Osteoblast (primary cell): ENCODE data around the gene SOX8. TPM values are rescaled to one million over a fixed set of nuclear protein-coding genes. Genes with fewer than 3 reads are reported as not detected.
A peak's percentile ranks its signal among the peaks of the same experiment; 100 is the strongest.
"Not testable (repeated sequence)": the region's sequence is repeated elsewhere in the genome, so short reads cannot be mapped to it uniquely, and the experiment has no call there.

Experiments used
- DNase-seq: peaks from one replicate; pipeline ENCODE4 v3.0.0; 2011; ENCODE audit warnings: low spot score, mixed read lengths; ENCODE audit not compliant: insufficient read length; ENCODE audit errors: missing footprints
- H2AFZ ChIP-seq: 2 replicates; pipeline ENCODE4 v1.6.0; 2011; ENCODE audit warnings: mild to moderate bottlenecking, low read length
- H3K27ac ChIP-seq: 2 replicates; pipeline ENCODE4 v1.5.1; 2011; ENCODE audit warnings: mild to moderate bottlenecking, low read depth, low read length, moderate library complexity
- H3K27me3 ChIP-seq: 2 replicates; pipeline ENCODE4 v1.6.0; 2012; ENCODE audit warnings: mild to moderate bottlenecking, control low read depth, inconsistent platforms, low read length, moderate library complexity; ENCODE audit not compliant: insufficient read depth
- H3K36me3 ChIP-seq: 2 replicates; pipeline ENCODE4 v1.5.1; 2011; ENCODE audit warnings: mild to moderate bottlenecking, low read length, control low read depth, moderate library complexity; ENCODE audit not compliant: insufficient read depth
- H3K4me1 ChIP-seq: 2 replicates; pipeline ENCODE4 v1.5.1; 2011; ENCODE audit warnings: mild to moderate bottlenecking, low read length, control low read depth, moderate library complexity; ENCODE audit not compliant: insufficient read depth
- H3K4me2 ChIP-seq: 2 replicates; pipeline ENCODE4 v1.6.0; 2011; ENCODE audit warnings: mild to moderate bottlenecking, low read length; ENCODE audit not compliant: insufficient read depth
- H3K4me3 ChIP-seq: fragments of 200-600 bp; sonication (generic); 3 replicates; pipeline ENCODE4 v1.5.1; 2012; ENCODE audit warnings: mild to moderate bottlenecking, low read length, inconsistent platforms; ENCODE audit not compliant: insufficient read depth
- H3K79me2 ChIP-seq: 2 replicates; pipeline ENCODE4 v1.6.0; 2012; ENCODE audit warnings: mild to moderate bottlenecking, low read length, control low read depth, inconsistent platforms; ENCODE audit not compliant: insufficient read depth
- H3K9me3 ChIP-seq: 2 replicates; pipeline ENCODE4 v1.5.1; 2011; ENCODE audit warnings: low read depth, low read length, control low read depth
- H4K20me1 ChIP-seq: 2 replicates; pipeline ENCODE4 v1.6.0; 2012; ENCODE audit warnings: mild to moderate bottlenecking, low read length, control low read depth; ENCODE audit not compliant: insufficient read depth
- CTCF ChIP-seq: IDR thresholded peaks from 2 replicates; pipeline ENCODE4 v1.5.1; 2011; ENCODE audit warnings: mild to moderate bottlenecking, low read depth, low read length, moderate library complexity; ENCODE audit errors: extremely low read depth
- total RNA-seq: library from RNA; depleted of rRNA; stranded (reverse); fragments of >200 nt; gene quantifications from 2 replicates; pipeline ENCODE4 v1.2.3, GENCODE V29; 2012

The SOX8 gene
- total RNA-seq, 1 donor = not detected

- H4K20me1 ChIP-seq = peaks cover 14% of the 10 kb centered on the region
- no peak overlapping the region for H3K4me2 ChIP-seq
- H3K27me3 ChIP-seq = no peaks in the 10 kb centered on the region
- H2AFZ ChIP-seq = no peak overlapping the region
- no peaks in the 10 kb centered on the region for H3K79me2 ChIP-seq
- TF ChIP-seq CTCF = no peak
- peaks cover 3% of the 10 kb centered on the region for H3K9me3 ChIP-seq
- H3K36me3 ChIP-seq = no peaks in the 10 kb centered on the region
- no peak overlapping the region for H3K4me3 ChIP-seq
- peak; percentile 23 for DNase-seq
- peaks cover 2% of the 10 kb centered on the region for H3K4me1 ChIP-seq
- H3K27ac ChIP-seq = no peak overlapping the region
Measured at GRCh38 chr16:943971-944370, 37.6 kb upstream of the SOX8 start.

GRCh38 chr16:945271-946047, 36.1 kb upstream of the SOX8 start:
- DNase-seq = peak; percentile 38
- peaks cover 2% of the 10 kb centered on the region for H3K4me1 ChIP-seq
- H3K4me2 ChIP-seq = no peak overlapping the region
- H3K9me3 ChIP-seq = peaks cover 3% of the 10 kb centered on the region
- no peak overlapping the region for H2AFZ ChIP-seq
- H3K36me3 ChIP-seq = no peaks in the 10 kb centered on the region
- H3K27me3 ChIP-seq = no peaks in the 10 kb centered on the region
- peaks cover 14% of the 10 kb centered on the region for H4K20me1 ChIP-seq
- H3K27ac ChIP-seq = no peak overlapping the region
- no peak overlapping the region for H3K4me3 ChIP-seq
- H3K79me2 ChIP-seq = no peaks in the 10 kb centered on the region
- no peak for TF ChIP-seq CTCF

GRCh38 chr16:946048-946395, 35.5 kb upstream of the SOX8 start:
- Histone ChIP-seq H2AFZ (no peak overlapping the region), H3K27me3 (no peaks in the 10 kb centered on the region), H3K4me3 (no peak overlapping the region), H3K79me2 (no peaks in the 10 kb centered on the region), H3K27ac (no peak overlapping the region), H3K4me1 (peaks cover 2% of the 10 kb centered on the region), H4K20me1 (peaks cover 14% of the 10 kb centered on the region), H3K36me3 (no peaks in the 10 kb centered on the region), H3K9me3 (peaks cover 3% of the 10 kb centered on the region), H3K4me2 (no peak overlapping the region)
- TF ChIP-seq CTCF = no peak
- peak; percentile 95 for DNase-seq

GRCh38 chr16:947255-947921, 34.2 kb upstream of the SOX8 start:
- Histone ChIP-seq H3K36me3 (no peaks in the 10 kb centered on the region), H3K27me3 (no peaks in the 10 kb centered on the region), H3K4me2 (no peak overlapping the region), H3K27ac (no peak overlapping the region), H3K9me3 (no peaks in the 10 kb centered on the region), H2AFZ (no peak overlapping the region), H3K79me2 (no peaks in the 10 kb centered on the region), H3K4me1 (peaks cover 2% of the 10 kb centered on the region), H4K20me1 (peaks cover 14% of the 10 kb centered on the region), H3K4me3 (no peak overlapping the region)
- no peak for DNase-seq
- TF ChIP-seq CTCF = no peak

GRCh38 chr16:947922-948303, 33.7 kb upstream of the SOX8 start:
- peaks cover 14% of the 10 kb centered on the region for H4K20me1 ChIP-seq
- H3K36me3 ChIP-seq, H3K9me3 ChIP-seq, H3K4me2 ChIP-seq, H3K27me3 ChIP-seq, H3K27ac ChIP-seq, DNase-seq, H3K4me3 ChIP-seq, H3K4me1 ChIP-seq, H2AFZ ChIP-seq, H3K79me2 ChIP-seq: not testable (repeated sequence)

- H3K27me3 ChIP-seq, H3K4me3 ChIP-seq, H3K4me1 ChIP-seq, H3K9me3 ChIP-seq, H3K79me2 ChIP-seq, H3K4me2 ChIP-seq, H2AFZ ChIP-seq, H3K27ac ChIP-seq, H3K36me3 ChIP-seq, DNase-seq: not testable (repeated sequence)
- H4K20me1 ChIP-seq = peaks cover 14% of the 10 kb centered on the region
Measured at GRCh38 chr16:948767-949166, 32.8 kb upstream of the SOX8 start.
